HCT116 (cell line): Measurements from ENCODE around the gene F10. TPM values are rescaled to one million over a fixed set of nuclear protein-coding genes. Genes with fewer than 3 reads are reported as not detected.

Experiments
- ATAC-seq: fragments of 200-7000 bp; cut with Tn5 transposase; 2 replicates; pipeline ENCODE4 v1.9.1; 2020; ENCODE audit warnings: mild to moderate bottlenecking, moderate library complexity
- BruUV-seq: library from RNA; stranded (reverse); fragments of 400-500 nt; replicated peaks from 2 replicates; lab custom pipeline; 2021; lab: Mats Ljungman, UMichigan
- CTCF ChIA-PET: fragments of 300-600 bp; sonication (Branson Sonifier 250); formaldehyde crosslinking; loops from one replicate; lab custom pipeline; 2021; ENCODE audit warnings: antibody characterized with exemption; lab: Charles Lee
- POLR2A ChIA-PET: fragments of 300-600, 350-600 bp; sonication (Branson Sonifier 250); formaldehyde crosslinking; loops from one replicate; lab custom pipeline; 2021; ENCODE audit warnings: antibody characterized with exemption; lab: Charles Lee
- RAD21 ChIA-PET, 2 experiments: fragments of 300-600 bp; sonication (Branson Sonifier 250); formaldehyde crosslinking; loops; one replicate each; lab custom pipeline; 2023; ENCODE audit warnings: low total read pairs in 2 of 2; ENCODE audit not compliant: uncharacterized antibody in 2 of 2, unreplicated experiment in 2 of 2, low non-redundant PET in 1 of 2; lab: Charles Lee
- DNase-seq: peaks from one replicate; pipeline ENCODE4 v3.0.0-alpha.2; 2010; ENCODE audit warnings: low read depth, low spot score
- H2AFZ ChIP-seq: fragments of 200-600 bp; shearing (Covaris generic), sonication (generic); 2 replicates; pipeline ENCODE4 v1.6.1; 2017; ENCODE audit warnings: low read depth, mixed run types, mixed read lengths, antibody characterized with exemption, low read length; ENCODE audit not compliant: poor library complexity, severe bottlenecking
- H3K27ac ChIP-seq: 2 replicates; pipeline ENCODE4 v1.5.1; 2012; ENCODE audit warnings: low read depth, low read length
- H3K27me3 ChIP-seq: fragments of 200-600 bp; sonication (generic); 2 replicates; pipeline ENCODE4 v1.6.1; 2016; ENCODE audit warnings: mixed run types, low read length, mixed read lengths; ENCODE audit not compliant: insufficient read depth
- H3K36me3 ChIP-seq, 2 experiments: fragments of 200-500 bp in 1 of 2; fragments of 200-600 bp in 1 of 2; sonication (Bioruptor generic) in 1 of 2; sonication (generic) in 1 of 2; 2 replicates each; pipeline versions ENCODE4 v1.5.1 to v1.6.1; 2014 to 2016; ENCODE audit warnings: low read length in 2 of 2, inconsistent platforms in 1 of 2, mixed read lengths in 1 of 2, mixed run types in 1 of 2; ENCODE audit not compliant: insufficient read depth in 2 of 2, control insufficient read depth in 1 of 2
- H3K4me1 ChIP-seq, 2 experiments: fragments of 200-600 bp in 1 of 2; sonication (generic) in 1 of 2; 2 replicates each; pipeline versions ENCODE4 v1.5.1 to v1.6.1; 2012 to 2017; ENCODE audit warnings: low read length in 2 of 2, inconsistent platforms in 1 of 2, mild to moderate bottlenecking in 1 of 2, mixed read lengths in 1 of 2, mixed run types in 1 of 2, moderate library complexity in 1 of 2; ENCODE audit not compliant: insufficient read depth in 2 of 2, control insufficient read depth in 1 of 2
- H3K4me2 ChIP-seq: fragments of 200-600 bp; sonication (generic); 2 replicates; pipeline ENCODE4 v1.6.1; 2017; ENCODE audit warnings: mixed run types, low read length, mixed read lengths
- H3K4me3 ChIP-seq, 2 experiments: fragments of 200-600 bp in 1 of 2; sonication (generic) in 1 of 2; replicated peaks in 1 of 2; 2 replicates each; pipeline ENCODE4 v1.5.1; 2011 to 2016; ENCODE audit warnings: low read length in 2 of 2, control low read depth in 1 of 2, low read depth in 1 of 2, mild to moderate bottlenecking in 1 of 2, mixed read lengths in 1 of 2, mixed run types in 1 of 2
- H3K79me2 ChIP-seq: fragments of 200-600 bp; sonication (generic); 2 replicates; pipeline ENCODE4 v1.6.1; 2017; ENCODE audit warnings: mild to moderate bottlenecking, mixed run types, low read length, moderate library complexity, mixed read lengths; ENCODE audit not compliant: insufficient read depth
- H3K9ac ChIP-seq: fragments of 200-600 bp; sonication (generic); 2 replicates; pipeline ENCODE4 v1.6.1; 2016; ENCODE audit warnings: low read length, mixed read lengths
- H3K9me2 ChIP-seq: fragments of 200-600 bp; sonication (generic), shearing (Covaris generic); 2 replicates; pipeline ENCODE4 v1.6.1; 2017; ENCODE audit warnings: mixed run types, mild to moderate bottlenecking, moderate library complexity; ENCODE audit not compliant: insufficient read depth
- H3K9me3 ChIP-seq, 2 experiments: fragments of 200-500 bp in 1 of 2; fragments of 200-600 bp in 1 of 2; sonication (Bioruptor generic) in 1 of 2; sonication (generic) in 1 of 2; 2 replicates each; pipeline ENCODE4 v1.6.1; 2014 to 2017; ENCODE audit warnings: low read length in 2 of 2, mixed read lengths in 2 of 2, inconsistent platforms in 1 of 2, low read depth in 1 of 2, mild to moderate bottlenecking in 1 of 2, mixed run types in 1 of 2, moderate library complexity in 1 of 2; ENCODE audit not compliant: control insufficient read depth in 1 of 2, insufficient read depth in 1 of 2
- H4K20me1 ChIP-seq: fragments of 200-600 bp; sonication (generic), shearing (Covaris generic); 2 replicates; pipeline ENCODE4 v1.6.1; 2017; ENCODE audit warnings: mixed run types, mild to moderate bottlenecking, moderate library complexity; ENCODE audit not compliant: insufficient read depth
- ATF3 ChIP-seq: IDR thresholded peaks from 2 replicates; pipeline ENCODE4 v1.6.1; 2012
- CEBPB ChIP-seq: IDR thresholded peaks from 2 replicates; pipeline ENCODE4 v1.6.1; 2012; ENCODE audit warnings: low read depth
- CTCF ChIP-seq, 3 experiments: fragments of 200-600 bp in 1 of 3; sonication (generic) in 1 of 3; IDR thresholded peaks in 2 of 3; conservative IDR thresholded peaks in 1 of 3; 2 replicates each; pipeline ENCODE4 v1.5.1; 2012 to 2017; ENCODE audit warnings: low read depth in 2 of 3, low read length in 2 of 3, antibody characterized with exemption in 1 of 3, borderline replicate concordance in 1 of 3, control low read depth in 1 of 3, mild to moderate bottlenecking in 1 of 3, mixed read lengths in 1 of 3, mixed run types in 1 of 3, moderate library complexity in 1 of 3; ENCODE audit not compliant: insufficient read depth in 1 of 3
- EGR1 ChIP-seq: IDR thresholded peaks from 2 replicates; pipeline ENCODE4 v1.6.1; 2012; ENCODE audit warnings: low read depth
- EZH2phosphoT487 ChIP-seq: fragments of 200-600 bp; IDR thresholded peaks from 2 replicates; pipeline ENCODE4 v1.6.1; 2018; ENCODE audit warnings: antibody characterized with exemption, borderline replicate concordance
- MAX ChIP-seq: IDR thresholded peaks from 2 replicates; pipeline ENCODE4 v1.6.1; 2012
- POLR2A ChIP-seq: IDR thresholded peaks from 2 replicates; pipeline ENCODE4 v1.7.0; 2011; ENCODE audit warnings: borderline replicate concordance; ENCODE audit not compliant: insufficient read depth, insufficient read length; ENCODE audit errors: extremely low read depth
- REST ChIP-seq: IDR thresholded peaks from 2 replicates; pipeline ENCODE4 v1.6.1; 2012; ENCODE audit warnings: low read depth
- SIN3A ChIP-seq: IDR thresholded peaks from 2 replicates; pipeline ENCODE4 v1.6.1; 2012; ENCODE audit warnings: low read depth
- SP1 ChIP-seq: IDR thresholded peaks from 2 replicates; pipeline ENCODE4 v1.6.1; 2012; ENCODE audit warnings: low read depth
- YY1 ChIP-seq: IDR thresholded peaks from 2 replicates; pipeline ENCODE4 v1.6.1; 2011; ENCODE audit warnings: low read length, low read depth, moderate library complexity, mild to moderate bottlenecking; ENCODE audit not compliant: insufficient replicate concordance; ENCODE audit errors: extremely low read depth
- intact Hi-C: fragments of 100-400 bp; cut with micrococcal nuclease; formaldehyde crosslinking; loops from 2 replicates; pipeline ENCODE4 v1.10.0; 2022
- total RNA-seq: library from RNA; stranded (reverse); gene quantifications from one replicate; pipeline ENCODE4 v1.2.1, GENCODE V29; 2021; ENCODE audit not compliant: unreplicated experiment

F10 gene
- total RNA-seq, 1 experiment from 2014 or later = 4.0 TPM

- ChIA-PET CTCF (no interaction called here), RAD21 (no interaction called here), POLR2A (no interaction called here)
- intact Hi-C loops = no loop called here
- DNase-seq = no peak
- Histone ChIP-seq H3K9me3 (no peaks in the 10 kb centered on the region), H3K27ac (no peak overlapping the region), H3K36me3 (peaks cover 47 to 68% of the 10 kb centered on the region in 2 experiments), H3K27me3 (no peaks in the 10 kb centered on the region), H3K4me1 (no peaks in the 10 kb centered on the region), H3K9ac (no peak overlapping the region), H3K4me2 (no peak overlapping the region), H3K9me2 (no peaks in the 10 kb centered on the region), H3K4me3 (no peak overlapping the region), H2AFZ (no peak overlapping the region), H3K79me2 (peaks cover 52% of the 10 kb centered on the region), H4K20me1 (peaks cover 2% of the 10 kb centered on the region; the same call in 1 of the 2 replicates)
- BruUV-seq = no TSS peak
- TF ChIP-seq CEBPB = no peak
- no peak for TF ChIP-seq MAX
- no peak for TF ChIP-seq YY1
- no peak for TF ChIP-seq POLR2A
- TF ChIP-seq ATF3 = no peak
- no peak for TF ChIP-seq REST
- no peak for TF ChIP-seq SIN3A
- TF ChIP-seq EZH2phosphoT487 = no peak
- TF ChIP-seq SP1 = no peak
- no peak for TF ChIP-seq CTCF (IDR thresholded peaks at IDR 0.05 in 2 of 3, conservative IDR thresholded peaks at IDR 0.05 in 1 of 3; ENCODE audit: borderline replicate concordance in 1 of 3, insufficient read depth in 1 of 3, low read depth in 2 of 3, low read length in 2 of 3)
- no peak for TF ChIP-seq EGR1
- no peak for ATAC-seq
Measured at GRCh38 chr13:113196970-113197737, 74.6 kb downstream of the F10 start.

Other genes starting within 250 kb of the F10 start
- 19.3 TPM for gene MCF2L, start 153.6 kb upstream of the F10 start, total RNA-seq
- not detected for gene F7, start 17.0 kb upstream of the F10 start, total RNA-seq
- not detected for gene PROZ, start 35.8 kb downstream of the F10 start, total RNA-seq
- 73.3 TPM for gene PCID2, start 85.9 kb downstream of the F10 start, total RNA-seq
- gene CUL4A, start 86.8 kb downstream of the F10 start, total RNA-seq = 76.5 TPM
- 158 TPM for gene LAMP1, start 174.4 kb downstream of the F10 start, total RNA-seq
- 30.3 TPM for gene GRTP1, start 241.3 kb downstream of the F10 start, total RNA-seq